Measurements from ENCODE around the gene CACFD1. TPM values are rescaled to one million over a fixed set of nuclear protein-coding genes. Genes with fewer than 3 reads are reported as not detected.

CACFD1 gene
- total and polyA plus RNA-seq, 2 of the 13 experiments (the other 11 are each of a cell fraction or from before 2014, with no cell fraction given): 13.8 to 14.6 TPM

- Histone ChIP-seq H3K4me1 (ENCODE audit: insufficient read depth, low read length) (peaks cover 26% of the 10 kb centered on the region), H3K36me3 (replicated peaks in 1 of 2; ENCODE audit: control insufficient read depth in 1 of 2, insufficient read depth in 2 of 2, low read length in 2 of 2) (0 out of 5 replicates have a peak, but pooled peaks cover 0 to 3% of the 10 kb centered on the region in 2 experiments), H2AFZ (ENCODE audit: low read length) (no peak overlapping the region), H3K4me2 (ENCODE audit: low read depth, low read length) (no peak overlapping the region), H3K79me2 (ENCODE audit: insufficient read depth, low read length) (no peaks in the 10 kb centered on the region), H3K4me3 (replicated peaks in 1 of 3; ENCODE audit: insufficient read depth in 1 of 3, low read depth in 2 of 3, low read length in 3 of 3) (no peak overlapping the region), H4K20me1 (ENCODE audit: insufficient read depth, low read length) (0 out of 2 replicates have a peak, but pooled peaks cover 2% of the 10 kb centered on the region), H3K27me3 (ENCODE audit: control insufficient read depth in 1 of 2, insufficient read depth in 2 of 2, low read length in 2 of 2) (no peaks in the 10 kb centered on the region), H3K9ac (ENCODE audit: insufficient read depth, low read depth, low read length) (no peak overlapping the region), H3K9me3 (ENCODE audit: low read length) (no peaks in the 10 kb centered on the region), H3K27ac (ENCODE audit: extremely low read length, insufficient read depth, low read length) (no peak overlapping the region)
- CTCF ChIA-PET (ENCODE audit: low intra/inter-chr PET ratio, low total read pairs): no interaction called here
- FAIRE-seq: no peak
- DNase-seq (ENCODE audit: low spot score): no peak
- in situ Hi-C loops (cut with HindIII; ENCODE audit: extremely low pct_ligation_motif_present, low pct_unique_long_range_greater_than_20kb) (no loop called here), intact Hi-C loops (cut with micrococcal nuclease; ENCODE audit: unreplicated experiment) (no loop called here)
- 93% methylated on average over 3 of the region's 5 CpGs for WGBS (ENCODE audit: low lambda C conversion rate)
- POLR2A ChIA-PET: no interaction called here
- ATAC-seq: no peak
- BruUV-seq (replicated peaks): no TSS peak
- TF ChIP-seq CHD4 (IDR thresholded peaks at IDR 0.05; ENCODE audit: borderline replicate concordance, low read length): no peak
These were observed 14.4 kb downstream of the CACFD1 start for GRCh38 chr9:133474215-133474614.

- no peak for FAIRE-seq
- H3K4me3 ChIP-seq (replicated peaks in 1 of 3; ENCODE audit: insufficient read depth in 1 of 3, low read depth in 2 of 3, low read length in 3 of 3): no peak overlapping the region
These were observed 15.1 kb downstream of the CACFD1 start for GRCh38 chr9:133474853-133475252.

More at GRCh38 chr9:133474853-133475252, 15.1 kb downstream of the CACFD1 start:
- ChIA-PET POLR2A (no interaction called here), CTCF (ENCODE audit: low intra/inter-chr PET ratio, low total read pairs) (no interaction called here)
- intact Hi-C loops (cut with micrococcal nuclease; ENCODE audit: unreplicated experiment) (no loop called here), in situ Hi-C loops (cut with HindIII; ENCODE audit: extremely low pct_ligation_motif_present, low pct_unique_long_range_greater_than_20kb) (no loop called here)
- Histone ChIP-seq H4K20me1 (ENCODE audit: insufficient read depth, low read length) (0 out of 2 replicates have a peak, but pooled peaks cover 2% of the 10 kb centered on the region), H3K79me2 (ENCODE audit: insufficient read depth, low read length) (no peaks in the 10 kb centered on the region), H3K27me3 (ENCODE audit: control insufficient read depth in 1 of 2, insufficient read depth in 2 of 2, low read length in 2 of 2) (peaks cover 0 to 6% of the 10 kb centered on the region in 2 experiments; a peak in 3 of 5 replicates), H3K36me3 (replicated peaks in 1 of 2; ENCODE audit: control insufficient read depth in 1 of 2, insufficient read depth in 2 of 2, low read length in 2 of 2) (0 out of 5 replicates have a peak, but pooled peaks cover 0 to 3% of the 10 kb centered on the region in 2 experiments), H3K9me3 (ENCODE audit: low read length) (no peaks in the 10 kb centered on the region), H3K27ac (ENCODE audit: extremely low read length, insufficient read depth, low read length) (no peak overlapping the region), H3K4me2 (ENCODE audit: low read depth, low read length) (no peak overlapping the region), H2AFZ (ENCODE audit: low read length) (no peak overlapping the region), H3K4me1 (ENCODE audit: insufficient read depth, low read length) (peaks cover 32% of the 10 kb centered on the region), H3K9ac (ENCODE audit: insufficient read depth, low read depth, low read length) (no peak overlapping the region)
- TF ChIP-seq RBFOX2 (IDR thresholded peaks at IDR 0.05; ENCODE audit: low read depth, low read length): 0 out of 2 replicates have a peak, but pooled peaks have one; percentile 16
- TF ChIP-seq AGO2 (optimal IDR thresholded peaks at IDR 0.05; ENCODE audit: low read depth, low read length): peak; percentile 45
- TF ChIP-seq ZNF749 (CRISPR knock-in tag; IDR thresholded peaks at IDR 0.05; ENCODE audit: borderline replicate concordance): no peak
- no peak for DNase-seq (ENCODE audit: low spot score)
- ATAC-seq: no peak
- no TSS peak for BruUV-seq (replicated peaks)
- WGBS (ENCODE audit: low lambda C conversion rate): 95% methylated on average over 8 of the region's 20 CpGs

Data from HepG2 (cell line).